OCI-LY3 (cell line): Measurements from ENCODE around the gene SENP5.

Experiments
- H2AFZ ChIP-seq: fragments of 200-600, 300-600 bp; shearing (Covaris generic); 2 replicates; pipeline ENCODE4 v1.6.0; 2014; ENCODE audit warnings: antibody characterized with exemption, low read depth, low read length
- H3K27ac ChIP-seq: fragments of 200-600, 300-600 bp; sonication (generic); 2 replicates; pipeline ENCODE4 v1.5.1; 2014; ENCODE audit warnings: mild to moderate bottlenecking, low read length, moderate library complexity, mixed read lengths
- H3K27me3 ChIP-seq: fragments of 200-600, 300-600 bp; sonication (generic); 2 replicates; pipeline ENCODE4 v1.6.1; 2014; ENCODE audit warnings: low read depth, low read length, mixed read lengths
- H3K36me3 ChIP-seq: fragments of 200-600, 300-600 bp; sonication (generic); replicated peaks from 2 replicates; pipeline ENCODE3; 2014; ENCODE audit warnings: low read depth, low read length, mixed read lengths
- H3K4me1 ChIP-seq: fragments of 300-600, 200-600 bp; sonication (generic); 2 replicates; pipeline ENCODE4 v1.6.1; 2014; ENCODE audit warnings: low read length, mixed read lengths
- H3K4me2 ChIP-seq: fragments of 200-600, 300-600 bp; sonication (generic); 2 replicates; pipeline ENCODE4 v1.6.1; 2014; ENCODE audit warnings: low read length, mixed read lengths
- H3K4me3 ChIP-seq: fragments of 300-600, 200-600 bp; sonication (generic); 2 replicates; pipeline ENCODE4 v1.5.1; 2014; ENCODE audit warnings: antibody characterized with exemption, mild to moderate bottlenecking, low read length, moderate library complexity
- H3K79me2 ChIP-seq: fragments of 300-600, 200-600 bp; shearing (Covaris generic); 2 replicates; pipeline ENCODE4 v1.6.1; 2014; ENCODE audit warnings: mild to moderate bottlenecking, low read length, mixed read lengths
- H3K9ac ChIP-seq: fragments of 300-600, 200-600 bp; shearing (Covaris generic); 2 replicates; pipeline ENCODE4 v1.6.0; 2014; ENCODE audit warnings: mild to moderate bottlenecking, low read length, moderate library complexity
- H3K9me3 ChIP-seq: fragments of 200-600, 300-600 bp; shearing (Covaris generic); 2 replicates; pipeline ENCODE4 v1.6.1; 2014; ENCODE audit warnings: low read length, mixed read lengths; ENCODE audit not compliant: insufficient read depth
- H4K20me1 ChIP-seq: fragments of 200-600, 300-600 bp; sonication (generic); 2 replicates; pipeline ENCODE4 v1.6.1; 2016; ENCODE audit warnings: low read length, mixed read lengths; ENCODE audit not compliant: insufficient read depth
- CTCF ChIP-seq: fragments of 200-600, 300-600 bp; sonication (generic); IDR thresholded peaks from 2 replicates; pipeline ENCODE4 v1.5.1; 2014; ENCODE audit warnings: antibody characterized with exemption, low read length, low read depth
- EZH2phosphoT487 ChIP-seq: fragments of 200-600 bp; shearing (Covaris generic); IDR thresholded peaks from 2 replicates; pipeline ENCODE4 v1.6.1; 2018; ENCODE audit warnings: antibody characterized with exemption, mixed run types, low read depth

The SENP5 gene

GRCh38 chr3:196983186-196983585 is 115.5 kb downstream of the SENP5 start:
- no peak overlapping the region for H3K4me2 ChIP-seq
- no peak overlapping the region for H3K27ac ChIP-seq
- H3K9ac ChIP-seq, result no peak overlapping the region
- no peak overlapping the region for H3K4me3 ChIP-seq
- no peak overlapping the region for H2AFZ ChIP-seq
- H3K27me3 ChIP-seq, result no peaks in the 10 kb centered on the region
- H3K4me1 ChIP-seq, result peaks cover 4% of the 10 kb centered on the region; the same call in 1 of the 2 replicates
- peaks cover 10% of the 10 kb centered on the region for H3K9me3 ChIP-seq
- no peak for TF ChIP-seq CTCF
- no peak for TF ChIP-seq EZH2phosphoT487
- no peaks in the 10 kb centered on the region for H3K79me2 ChIP-seq
- peaks cover 6% of the 10 kb centered on the region for H3K36me3 ChIP-seq
- no peaks in the 10 kb centered on the region for H4K20me1 ChIP-seq
